Measurements from ENCODE around the gene RIPK3. TPM values are rescaled to one million over a fixed set of nuclear protein-coding genes. Genes with fewer than 3 reads are reported as not detected.

RIPK3 gene
- polyA plus RNA-seq, 2 of the 4 experiments (the other 2 are of a cell fraction), result not detected

DNA sequence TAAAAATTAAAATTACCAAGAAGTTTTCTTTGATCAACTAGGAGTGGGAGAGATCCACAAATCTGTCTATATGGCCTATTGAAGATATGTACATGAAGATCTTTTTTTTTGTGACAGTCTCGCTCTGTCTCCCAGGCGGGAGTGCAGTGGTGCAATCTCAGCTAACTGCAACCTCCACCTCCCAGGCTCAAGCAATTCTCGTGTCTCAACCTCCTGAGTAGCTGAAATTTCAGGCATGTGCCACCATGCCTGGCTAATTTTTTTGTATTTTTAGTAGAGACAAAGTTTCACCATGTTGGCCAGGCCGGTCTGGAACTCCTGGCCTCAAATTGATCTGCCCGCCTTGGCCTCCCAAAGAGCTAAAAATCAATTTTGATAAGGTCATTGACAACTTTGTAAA lies 23.6 kb upstream of the RIPK3 start:
- no peak for ATAC-seq
- no peak for FAIRE-seq
- Histone ChIP-seq H3K4me3 (no peak overlapping the region), H3K4me2 (no peak overlapping the region), H3K9me3 (no peaks in the 10 kb centered on the region), H3K4me1 (peaks cover 15% of the 10 kb centered on the region), H3K27ac (no peak overlapping the region)
- CTCF ChIA-PET, result interaction anchor here (1.6 to 4.5 kb wide), 4 partner anchors 30 to 68 kb away, joined by 8 to 30 read pairs (median 18); partner anchors contain the start of gene CIDEB
- no peak for DNase-seq (ENCODE audit: low read depth in 1 of 2, low spot score in 1 of 2)
- TF ChIP-seq HOXB5 (CRISPR knock-in tag; IDR thresholded peaks at IDR 0.05), result no peak
- POLR2A ChIA-PET, result no interaction called here
- 78% methylated on average over 5 of the region's 5 CpGs for WGBS (ENCODE audit: missing lambda C conversion rate)

DNA sequence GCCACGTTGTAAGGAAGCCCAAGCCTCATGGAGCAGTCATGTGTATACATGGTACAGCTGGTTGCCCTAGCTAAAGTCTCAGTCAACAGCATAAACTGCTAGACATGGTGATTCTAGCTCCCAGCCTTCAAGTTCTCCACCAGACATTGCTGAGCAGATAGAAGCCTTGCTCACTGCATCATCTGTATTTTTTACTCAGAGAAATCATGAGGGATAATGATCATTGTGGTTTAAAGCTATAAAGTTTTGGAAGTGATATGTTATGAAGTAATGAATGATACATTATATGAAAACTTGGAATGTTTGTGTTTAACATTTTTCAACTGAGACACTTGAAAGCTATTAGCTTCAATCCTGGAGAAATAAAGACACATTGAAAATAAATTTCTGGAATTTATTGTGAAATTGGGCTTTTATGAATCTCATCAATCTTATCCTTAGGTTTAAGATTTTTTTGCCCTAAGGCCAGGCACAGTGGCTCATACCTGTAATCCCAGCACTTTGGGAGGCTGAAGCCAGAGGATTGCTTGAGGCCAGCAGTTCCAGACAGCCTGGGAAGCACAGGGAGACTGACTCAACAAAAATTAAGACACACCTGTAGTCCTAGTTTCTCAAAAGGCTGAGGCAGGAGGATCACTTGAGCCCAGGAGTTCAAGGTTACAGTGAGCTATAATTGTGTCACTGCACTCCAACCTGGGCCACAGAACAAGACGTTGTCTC lies 22.6 kb upstream of the RIPK3 start:
- Histone ChIP-seq H3K27ac (no peak overlapping the region), H3K9me3 (no peaks in the 10 kb centered on the region), H3K4me1 (peaks cover 8% of the 10 kb centered on the region), H3K4me2 (no peak overlapping the region), H3K4me3 (no peak overlapping the region)
- POLR2A ChIA-PET, result interaction anchor here (1.1 to 2.0 kb wide), 2 partner anchors 67 to 69 kb away, joined by 4 to 6 read pairs; partner anchors contain the start of genes CBLN3 and KHNYN
- CTCF ChIA-PET, result interaction anchor here (0.6 to 4.5 kb wide), 14 partner anchors 8 to 74 kb away, joined by 3 to 30 read pairs (median 4); partner anchors contain the start of genes ADCY4 and CIDEB
- no peak for FAIRE-seq
- 11% methylated on average over 2 of the region's 2 CpGs for WGBS (ENCODE audit: missing lambda C conversion rate)
- TF ChIP-seq EP300 (IDR thresholded peaks at IDR 0.05) (no peak), JUN (IDR thresholded peaks at IDR 0.05) (no peak), POLR2A (IDR thresholded peaks at IDR 0.05; ENCODE audit: low read length) (no peak), HEYL (CRISPR knock-in tag; IDR thresholded peaks at IDR 0.05) (no peak), RARB (CRISPR knock-in tag; IDR thresholded peaks at IDR 0.05) (no peak), TFCP2L1 (CRISPR knock-in tag; IDR thresholded peaks at IDR 0.05) (no peak), TP53 (CRISPR knock-in tag; IDR thresholded peaks at IDR 0.05) (no peak), RFX5 (IDR thresholded peaks at IDR 0.05) (no peak), EHF (CRISPR knock-in tag; IDR thresholded peaks at IDR 0.05) (no peak), CBX2 (IDR thresholded peaks at IDR 0.05; ENCODE audit: borderline replicate concordance, low read depth) (no peak), FOSL2 (IDR thresholded peaks at IDR 0.05) (no peak), FOSL2 (CRISPR knock-in tag; IDR thresholded peaks at IDR 0.05) (no peak)
- DNase-seq (ENCODE audit: low read depth in 1 of 2, low spot score in 1 of 2), result no peak
- no peak for ATAC-seq

DNA sequence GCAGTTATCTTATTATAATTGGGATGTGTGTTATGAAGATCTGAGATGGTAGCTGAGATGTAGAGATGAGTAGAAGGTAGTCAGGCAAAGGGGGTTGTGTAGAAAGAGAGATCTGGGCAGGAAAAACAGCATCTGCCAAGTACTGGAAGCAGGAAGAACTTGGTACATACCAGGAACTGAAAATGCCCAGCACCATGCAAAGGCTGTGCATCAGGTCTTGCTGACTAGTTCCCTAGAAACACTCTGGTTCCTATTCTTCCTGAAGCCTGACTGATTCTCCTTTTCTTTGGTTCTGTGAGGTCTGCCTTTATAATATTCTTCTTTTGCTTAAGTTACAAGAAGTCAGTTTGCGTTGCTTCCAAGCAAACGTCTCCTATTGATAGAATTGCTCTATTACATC lies 21.5 kb upstream of the RIPK3 start:
- H3K4me3 ChIP-seq, result no peak overlapping the region
- FAIRE-seq (no peak), DNase-seq (ENCODE audit: low read depth in 1 of 2, low spot score in 1 of 2) (no peak), ATAC-seq (no peak)
- no peaks in the 10 kb centered on the region for H3K9me3 ChIP-seq
- no peak for TF ChIP-seq ZSCAN20 (CRISPR knock-in tag; IDR thresholded peaks at IDR 0.05)
- no peak for TF ChIP-seq ESRRA (IDR thresholded peaks at IDR 0.05; ENCODE audit: borderline replicate concordance, low read length)
- TF ChIP-seq MYC (IDR thresholded peaks at IDR 0.05; ENCODE audit: borderline replicate concordance, low read length), result no peak
- no peak for TF ChIP-seq FOSL2 (IDR thresholded peaks at IDR 0.05)
- no peak for TF ChIP-seq FOSL2 (CRISPR knock-in tag; IDR thresholded peaks at IDR 0.05)
- TF ChIP-seq RAD21 (conservative IDR thresholded peaks at IDR 0.05 in 1 of 2, IDR thresholded peaks at IDR 0.05 in 1 of 2), result no peak
- TF ChIP-seq CBX2 (IDR thresholded peaks at IDR 0.05; ENCODE audit: borderline replicate concordance, low read depth), result no peak
- TF ChIP-seq ZFP36 (IDR thresholded peaks at IDR 0.05; ENCODE audit: borderline replicate concordance, partially characterized antibody), result no peak
- no peak for TF ChIP-seq CHD4 (IDR thresholded peaks at IDR 0.05; ENCODE audit: borderline replicate concordance)
- no peak for TF ChIP-seq FOXS1 (CRISPR knock-in tag; IDR thresholded peaks at IDR 0.05)
- TF ChIP-seq, protein P1, sequence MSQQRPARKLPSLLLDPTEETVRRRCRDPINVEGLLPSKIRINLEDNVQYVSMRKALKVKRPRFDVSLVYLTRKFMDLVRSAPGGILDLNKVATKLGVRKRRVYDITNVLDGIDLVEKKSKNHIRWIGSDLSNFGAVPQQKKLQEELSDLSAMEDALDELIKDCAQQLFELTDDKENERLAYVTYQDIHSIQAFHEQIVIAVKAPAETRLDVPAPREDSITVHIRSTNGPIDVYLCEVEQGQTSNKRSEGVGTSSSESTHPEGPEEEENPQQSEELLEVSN (IDR thresholded peaks at IDR 0.05; ENCODE audit: borderline replicate concordance, low read depth), result no peak
- no peak for TF ChIP-seq MAFK (IDR thresholded peaks at IDR 0.05; ENCODE audit: partially characterized antibody)
- no peak for TF ChIP-seq FOSB (CRISPR knock-in tag; IDR thresholded peaks at IDR 0.05)
- CTCF ChIA-PET, result interaction anchor here (0.9 to 4.5 kb wide), 11 partner anchors 9 to 75 kb away, joined by 3 to 30 read pairs (median 4); no protein-coding TSS in a partner anchor
- peaks cover 7% of the 10 kb centered on the region; the same call in 2 of the 3 replicates for H3K4me1 ChIP-seq
- POLR2A ChIA-PET, result interaction anchor here (1.0 to 2.0 kb wide), 2 partner anchors 68 to 81 kb away, joined by 3 to 6 read pairs; partner anchors contain the start of genes CBLN3 and KHNYN
- WGBS (ENCODE audit: missing lambda C conversion rate), result 74% methylated on average over 2 of the region's 2 CpGs
- no peak overlapping the region for H3K27ac ChIP-seq
- H3K4me2 ChIP-seq, result no peak overlapping the region
